Loucy (cell line): ENCODE results near the gene S1PR4.

Source experiments
- H2AFZ ChIP-seq: fragments of 200-600 bp; sonication (generic); 2 replicates; pipeline ENCODE4 v1.6.0; 2016; ENCODE audit warnings: antibody characterized with exemption, mild to moderate bottlenecking, low read length, moderate library complexity
- H3F3A ChIP-seq: fragments of 200-600 bp; 2 replicates; pipeline ENCODE4 v1.6.0; 2016; ENCODE audit warnings: antibody characterized with exemption, low read depth, mild to moderate bottlenecking
- H3K27me3 ChIP-seq: fragments of 200-600 bp; sonication (generic); 2 replicates; pipeline ENCODE4 v1.6.1; 2014; ENCODE audit warnings: low read length, mild to moderate bottlenecking; ENCODE audit not compliant: insufficient read depth, poor library complexity, severe bottlenecking
- H3K36me3 ChIP-seq: fragments of 200-600 bp; sonication (generic); 2 replicates; pipeline ENCODE4 v1.6.1; 2016; ENCODE audit warnings: low read length; ENCODE audit not compliant: insufficient read depth
- H3K4me1 ChIP-seq: fragments of 200-600 bp; sonication (generic); 2 replicates; pipeline ENCODE4 v1.5.1; 2014; ENCODE audit warnings: low read length, mild to moderate bottlenecking; ENCODE audit not compliant: insufficient read depth, poor library complexity, severe bottlenecking
- H3K4me2 ChIP-seq: fragments of 200-600 bp; sonication (generic); 2 replicates; pipeline ENCODE4 v1.6.0; 2014; ENCODE audit warnings: antibody characterized with exemption, low read length, low read depth, mild to moderate bottlenecking; ENCODE audit not compliant: poor library complexity, severe bottlenecking
- H3K4me3 ChIP-seq: fragments of 200-600 bp; sonication (generic); 2 replicates; pipeline ENCODE4 v1.5.1; 2014; ENCODE audit warnings: low read length, mild to moderate bottlenecking, mixed read lengths; ENCODE audit not compliant: poor library complexity, severe bottlenecking
- H3K79me2 ChIP-seq: fragments of 200-600 bp; sonication (generic); 2 replicates; pipeline ENCODE4 v1.6.1; 2014; ENCODE audit warnings: low read length; ENCODE audit not compliant: insufficient read depth
- H3K9ac ChIP-seq: fragments of 200-600 bp; sonication (generic); 2 replicates; pipeline ENCODE4 v1.6.0; 2014; ENCODE audit warnings: mild to moderate bottlenecking, low read depth, low read length, moderate library complexity; ENCODE audit not compliant: poor library complexity, severe bottlenecking
- H3K9me2 ChIP-seq: fragments of 200-600 bp; sonication (generic); replicated peaks from 2 replicates; pipeline ENCODE4 v1.6.1; 2016; ENCODE audit warnings: low read depth, low read length, mixed read lengths
- H3K9me3 ChIP-seq: fragments of 200-600 bp; sonication (generic); 2 replicates; pipeline ENCODE4 v1.6.1; 2014; ENCODE audit warnings: mild to moderate bottlenecking, antibody characterized with exemption, low read length, low read depth; ENCODE audit not compliant: insufficient read depth
- H4K20me1 ChIP-seq: fragments of 200-600 bp; sonication (generic); 2 replicates; pipeline ENCODE4 v1.6.0; 2014; ENCODE audit warnings: antibody characterized with exemption, low read length, mild to moderate bottlenecking; ENCODE audit not compliant: insufficient read depth, poor library complexity, severe bottlenecking
- EZH2phosphoT487 ChIP-seq: fragments of 200-600 bp; IDR thresholded peaks from 2 replicates; pipeline ENCODE4 v1.6.1; 2018; ENCODE audit warnings: antibody characterized with exemption, mild to moderate bottlenecking, moderate library complexity, borderline replicate concordance
- TF ChIP-seq, protein P1 (sequence below): fragments of 200-600 bp; sonication (generic); conservative IDR thresholded peaks from 2 replicates; pipeline ENCODE4 v1.5.1; 2014; ENCODE audit warnings: mild to moderate bottlenecking, antibody characterized with exemption, low read length

Gene S1PR4

GRCh38 chr19:3196933-3197205 lies 18.3 kb downstream of the S1PR4 start:
- H3K4me3 ChIP-seq: no peak overlapping the region
- H3K4me1 ChIP-seq: no peaks in the 10 kb centered on the region
- H3K4me2 ChIP-seq: no peak overlapping the region
- no peak overlapping the region for H3K9ac ChIP-seq
- peaks cover 3% of the 10 kb centered on the region; the same call in 1 of the 2 replicates for H3K36me3 ChIP-seq
- H3K9me3 ChIP-seq: no peaks in the 10 kb centered on the region
- no peaks in the 10 kb centered on the region for H3K9me2 ChIP-seq
- H3K79me2 ChIP-seq: no peaks in the 10 kb centered on the region
- no peaks in the 10 kb centered on the region for H4K20me1 ChIP-seq
- H3K27me3 ChIP-seq: no peaks in the 10 kb centered on the region
- no peaks in the 10 kb centered on the region for H3F3A ChIP-seq
- H2AFZ ChIP-seq: no peak overlapping the region
- TF ChIP-seq EZH2phosphoT487: no peak
- TF ChIP-seq, protein P1, sequence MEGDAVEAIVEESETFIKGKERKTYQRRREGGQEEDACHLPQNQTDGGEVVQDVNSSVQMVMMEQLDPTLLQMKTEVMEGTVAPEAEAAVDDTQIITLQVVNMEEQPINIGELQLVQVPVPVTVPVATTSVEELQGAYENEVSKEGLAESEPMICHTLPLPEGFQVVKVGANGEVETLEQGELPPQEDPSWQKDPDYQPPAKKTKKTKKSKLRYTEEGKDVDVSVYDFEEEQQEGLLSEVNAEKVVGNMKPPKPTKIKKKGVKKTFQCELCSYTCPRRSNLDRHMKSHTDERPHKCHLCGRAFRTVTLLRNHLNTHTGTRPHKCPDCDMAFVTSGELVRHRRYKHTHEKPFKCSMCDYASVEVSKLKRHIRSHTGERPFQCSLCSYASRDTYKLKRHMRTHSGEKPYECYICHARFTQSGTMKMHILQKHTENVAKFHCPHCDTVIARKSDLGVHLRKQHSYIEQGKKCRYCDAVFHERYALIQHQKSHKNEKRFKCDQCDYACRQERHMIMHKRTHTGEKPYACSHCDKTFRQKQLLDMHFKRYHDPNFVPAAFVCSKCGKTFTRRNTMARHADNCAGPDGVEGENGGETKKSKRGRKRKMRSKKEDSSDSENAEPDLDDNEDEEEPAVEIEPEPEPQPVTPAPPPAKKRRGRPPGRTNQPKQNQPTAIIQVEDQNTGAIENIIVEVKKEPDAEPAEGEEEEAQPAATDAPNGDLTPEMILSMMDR: no peak

GRCh38 chr19:3198901-3199700 lies 20.5 kb downstream of the S1PR4 start:
- TF ChIP-seq, protein P1: no peak
- TF ChIP-seq EZH2phosphoT487: no peak
- no peaks in the 10 kb centered on the region for H3K4me1 ChIP-seq
- no peaks in the 10 kb centered on the region for H3K79me2 ChIP-seq
- no peak overlapping the region for H2AFZ ChIP-seq
- no peaks in the 10 kb centered on the region for H3K9me3 ChIP-seq
- peaks cover 3% of the 10 kb centered on the region; the same call in 1 of the 2 replicates for H3K36me3 ChIP-seq
- no peaks in the 10 kb centered on the region for H3K27me3 ChIP-seq
- no peak overlapping the region for H3K9ac ChIP-seq
- H4K20me1 ChIP-seq: no peaks in the 10 kb centered on the region
- no peak overlapping the region for H3K4me2 ChIP-seq
- no peaks in the 10 kb centered on the region for H3F3A ChIP-seq
- no peak overlapping the region for H3K4me3 ChIP-seq
- no peaks in the 10 kb centered on the region for H3K9me2 ChIP-seq

- TF ChIP-seq EZH2phosphoT487: no peak
- TF ChIP-seq, protein P1: no peak
- Histone ChIP-seq H3K4me3 (no peak overlapping the region), H3K79me2 (no peaks in the 10 kb centered on the region), H4K20me1 (no peaks in the 10 kb centered on the region), H3K9ac (no peak overlapping the region), H3K4me2 (no peak overlapping the region), H3F3A (no peaks in the 10 kb centered on the region), H3K9me3 (no peaks in the 10 kb centered on the region), H3K27me3 (no peaks in the 10 kb centered on the region), H3K36me3 (peaks cover 3% of the 10 kb centered on the region; the same call in 1 of the 2 replicates), H3K9me2 (no peaks in the 10 kb centered on the region), H3K4me1 (no peaks in the 10 kb centered on the region), H2AFZ (no peak overlapping the region)
Measured at GRCh38 chr19:3201072-3201700, 22.6 kb downstream of the S1PR4 start.
